Stimulated activated CD4-positive, alpha-beta T cell treated with anti-CD3 and anti-CD28 coated beads, Interleukin-15, amount 100 ng/mL, for 48 hours (primary cell): ENCODE measurements around the gene APBB1.

Source experiments
- DNase-seq, 2 donors: peaks; one replicate each; pipeline ENCODE4 v3.0.0-alpha.2; 2020; ENCODE audit warnings: low read depth in 2 of 2

The APBB1 gene

DNA sequence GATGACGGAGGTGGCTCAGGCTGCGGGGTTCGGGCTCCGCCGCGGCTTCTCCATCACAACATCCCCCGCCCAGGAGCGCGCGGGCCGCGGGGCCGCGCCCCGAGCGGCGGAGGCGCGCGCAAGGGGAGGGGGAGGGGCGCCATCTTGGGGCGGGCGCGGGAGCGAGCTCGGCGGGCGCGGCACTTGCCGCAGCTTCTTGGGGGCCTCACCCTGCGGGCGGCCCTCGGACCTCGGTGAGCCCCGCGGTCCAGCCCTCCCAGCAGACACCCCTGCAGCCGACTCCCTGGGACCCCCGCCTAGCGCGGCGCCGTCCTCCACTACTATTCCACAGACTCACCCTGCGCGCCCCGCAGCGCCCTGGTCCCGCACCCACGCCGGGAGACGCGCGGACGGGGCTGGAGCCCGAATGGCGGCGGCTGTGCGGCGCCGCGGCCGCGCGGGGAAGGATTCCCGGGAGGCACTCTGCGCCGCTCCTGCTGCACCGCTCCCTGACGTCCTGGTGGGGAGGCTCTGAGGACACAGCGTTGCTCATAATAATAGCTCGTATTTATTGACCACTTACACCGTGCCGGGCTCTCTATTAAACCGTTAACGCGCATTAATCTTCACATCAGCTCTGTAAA lies at the start of gene APBB1:
Gene APBB1, minus strand, starts transcription at position 86 of the 623 bp plus-strand sequence. CDS start 7,747 bp downstream, outside the sequence.
- DNase-seq, result peak in 1 of 2 donors; percentile 71

DNA sequence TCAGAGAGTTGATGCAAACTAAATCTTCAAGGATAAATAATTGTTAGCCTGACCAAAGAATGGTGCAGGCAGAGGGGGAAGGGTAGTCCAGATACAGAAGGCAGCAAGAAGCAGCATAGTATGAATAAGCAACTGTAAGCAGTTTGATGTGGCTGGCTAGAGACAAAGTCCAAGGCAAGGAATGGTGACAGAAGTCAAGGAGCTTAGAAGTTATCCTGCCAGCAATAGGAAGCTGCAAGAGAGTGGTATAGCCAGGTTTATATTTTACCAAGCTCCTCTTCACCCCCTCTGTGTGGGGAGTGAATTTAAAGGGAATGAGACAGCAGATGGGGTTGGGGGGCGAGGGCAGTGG lies 40.2 kb upstream of the APBB1 start:
- no peak for DNase-seq

DNA sequence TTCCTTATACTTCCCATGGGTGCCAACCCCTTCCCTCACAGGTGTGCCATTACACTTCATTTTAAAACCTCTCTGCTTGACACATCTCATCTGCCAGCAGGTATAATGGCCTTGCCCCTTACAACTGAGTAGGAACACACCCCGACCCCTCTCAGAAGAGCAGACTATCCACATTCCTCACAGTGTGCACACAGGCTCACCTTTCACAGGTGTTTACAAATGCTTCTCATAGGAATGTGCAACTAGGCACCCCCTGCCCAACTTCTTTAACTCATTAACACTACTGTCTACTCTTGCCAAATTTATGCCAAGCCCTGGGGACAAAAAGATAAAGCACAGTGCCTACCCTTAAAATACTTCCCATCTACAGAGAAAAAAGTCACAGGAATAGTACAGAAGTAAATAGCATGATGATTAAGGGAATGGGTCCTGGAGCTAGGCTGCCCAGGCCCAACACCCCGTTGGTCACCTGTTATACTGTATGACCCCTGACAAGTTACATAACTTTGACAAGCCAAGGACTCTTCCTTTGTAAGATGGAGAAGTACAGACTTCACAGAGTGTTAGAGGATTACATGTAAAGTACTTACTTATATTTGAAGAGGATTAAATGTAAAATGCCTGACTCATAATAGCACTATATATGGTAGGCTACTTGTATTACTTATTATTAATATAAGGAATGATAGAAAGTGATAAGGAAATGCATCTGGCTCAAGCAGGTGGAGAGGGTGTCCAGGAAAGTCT lies 39.6 kb upstream of the APBB1 start:
- DNase-seq, result no peak

DNA sequence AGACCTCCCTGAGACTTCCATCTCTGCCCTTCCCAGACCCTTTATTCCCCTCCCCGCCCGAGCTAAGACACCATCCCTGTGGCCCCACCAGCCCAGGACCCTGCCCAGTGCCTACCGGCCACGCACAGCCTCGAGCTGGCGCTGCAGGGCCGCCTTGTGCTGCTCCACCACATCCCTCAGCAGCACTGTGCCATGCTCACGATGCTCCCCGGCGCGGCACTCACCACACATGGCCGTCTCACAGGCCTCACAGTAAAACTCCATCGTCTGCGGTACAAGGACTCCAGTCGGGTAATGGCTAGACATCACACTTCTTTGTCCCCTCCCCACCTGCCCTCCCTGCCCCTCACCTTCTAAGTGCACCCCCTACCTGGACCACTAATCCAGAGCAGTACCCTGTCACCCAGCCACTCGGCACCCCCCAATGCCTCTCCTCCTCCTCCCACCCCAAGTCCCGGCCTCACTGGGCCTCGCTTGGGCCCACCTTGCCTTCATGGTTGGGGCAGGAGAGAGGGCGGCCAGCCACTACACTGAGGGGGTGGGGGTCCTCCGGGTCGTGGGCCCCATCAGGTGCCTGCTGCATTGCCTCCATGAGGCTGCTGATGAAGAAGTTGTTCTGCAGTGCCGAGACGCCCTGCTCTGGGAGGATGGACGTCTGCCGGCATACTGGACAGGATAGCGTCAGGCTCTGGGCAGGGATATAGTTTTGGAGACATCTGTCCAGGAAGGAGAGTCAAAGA lies 38.9 kb upstream of the APBB1 start:
- DNase-seq, result no peak

DNA sequence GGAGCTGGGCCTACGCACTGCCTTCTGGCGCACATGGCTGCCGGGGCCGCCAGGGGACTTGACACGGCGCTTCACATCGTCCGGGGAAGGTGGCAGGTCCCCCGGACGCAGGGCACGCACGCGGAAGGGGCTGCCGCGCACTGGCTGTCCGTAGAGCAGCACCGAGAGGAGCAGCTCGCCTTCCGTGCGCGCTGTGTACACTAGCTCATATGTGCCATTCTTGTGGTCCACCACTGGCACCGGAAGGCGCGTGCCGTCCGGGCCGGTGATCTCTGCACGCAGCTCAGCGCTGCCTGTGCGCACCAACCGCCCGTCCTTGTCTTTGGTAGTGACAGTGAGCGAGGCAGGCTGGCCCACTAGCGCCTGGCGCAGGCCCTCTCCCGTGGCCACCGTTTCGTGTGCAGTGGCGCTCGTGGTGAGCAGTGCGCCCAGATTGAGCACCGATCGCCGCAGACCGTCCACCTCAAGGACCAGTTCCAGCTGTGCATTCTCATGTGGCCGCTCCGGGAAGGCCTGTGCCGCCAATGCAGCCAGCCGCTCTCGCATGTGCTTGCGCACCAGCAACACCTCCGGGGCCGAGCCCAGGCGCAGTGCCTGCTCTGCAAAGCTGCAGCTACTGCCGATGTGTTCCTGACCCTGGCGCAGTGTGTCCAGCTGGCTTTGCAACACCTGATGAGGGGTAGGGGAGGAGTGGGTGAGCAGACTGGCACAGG lies 37.6 kb upstream of the APBB1 start:
- DNase-seq, result no peak

DNA sequence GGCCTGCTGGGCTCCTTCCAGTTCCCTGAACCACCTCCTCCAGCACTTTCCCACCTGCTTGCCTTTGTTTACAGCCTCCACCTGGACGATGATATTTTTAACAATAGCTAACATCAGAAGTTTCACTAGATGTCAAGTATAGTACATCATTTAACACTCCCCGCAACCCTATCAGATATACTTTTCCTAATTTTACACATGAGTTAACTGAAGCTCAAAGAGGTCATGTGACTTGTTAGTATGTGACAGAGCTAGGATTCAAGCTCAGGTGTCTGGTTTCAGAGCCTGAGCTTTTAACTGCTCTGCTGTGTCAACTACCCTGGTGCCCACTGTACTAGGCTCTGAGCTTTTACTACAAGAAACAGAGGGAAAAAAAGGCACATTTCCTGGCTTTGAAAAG lies 36.2 kb upstream of the APBB1 start:
- DNase-seq, result no peak

DNA sequence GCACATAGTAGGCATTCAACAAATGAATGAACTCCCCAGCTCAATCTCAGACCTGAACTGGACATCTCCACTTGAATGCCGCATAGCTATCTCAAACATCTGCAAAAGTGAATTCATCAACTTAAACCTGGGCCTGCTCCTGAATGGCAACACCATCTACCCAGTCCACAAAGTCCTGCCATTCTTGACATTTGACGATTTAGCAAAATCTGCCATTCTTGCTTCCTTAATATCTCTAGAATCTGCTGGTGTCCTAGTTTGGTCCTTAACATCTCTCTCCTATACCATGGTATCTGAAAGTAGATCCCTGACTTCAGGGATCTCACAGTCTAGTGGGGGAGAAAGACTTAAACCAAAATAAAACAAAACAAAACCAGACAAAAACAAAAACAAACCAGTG lies 34.3 kb upstream of the APBB1 start:
- DNase-seq, result no peak

DNA sequence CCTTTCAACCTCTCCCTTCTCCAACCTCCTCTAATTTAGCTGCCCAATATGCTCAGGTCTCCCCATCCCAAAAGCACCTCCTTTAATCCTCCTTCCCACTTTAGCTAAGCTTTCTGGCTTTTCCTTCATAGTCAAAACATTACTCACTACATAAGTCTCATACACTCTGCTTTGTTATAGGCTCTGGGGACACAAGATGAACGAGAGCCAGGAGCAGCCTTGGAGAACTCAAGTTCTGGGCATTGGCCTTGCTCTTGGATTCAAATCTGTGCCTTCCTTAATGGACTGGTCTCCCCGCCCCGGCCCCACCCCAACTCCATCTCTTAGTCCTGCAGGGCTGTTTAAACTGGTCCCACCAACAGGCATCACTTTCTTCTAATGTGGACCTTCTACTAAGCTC lies 33.3 kb upstream of the APBB1 start:
- DNase-seq, result no peak

DNA sequence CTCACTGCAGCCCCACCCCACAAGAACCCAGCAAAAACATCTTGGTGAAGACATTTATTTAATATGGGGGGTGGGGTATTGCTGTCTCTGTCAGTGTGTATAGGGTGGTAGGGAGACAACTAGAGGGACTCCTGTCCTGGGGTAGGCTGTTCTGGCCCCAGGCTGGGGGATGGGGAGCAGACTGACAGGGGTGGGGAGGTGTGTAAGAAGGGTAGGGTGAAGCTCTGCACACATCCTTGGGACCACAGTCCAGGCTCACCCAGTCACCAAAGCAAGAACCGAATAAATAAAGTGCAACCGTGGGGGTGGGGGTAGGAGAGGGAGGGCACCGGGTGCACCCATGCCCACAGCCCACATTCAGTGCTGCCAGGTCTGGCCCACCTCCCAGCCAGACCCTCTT lies 29.7 kb upstream of the APBB1 start:
- DNase-seq, result no peak

DNA sequence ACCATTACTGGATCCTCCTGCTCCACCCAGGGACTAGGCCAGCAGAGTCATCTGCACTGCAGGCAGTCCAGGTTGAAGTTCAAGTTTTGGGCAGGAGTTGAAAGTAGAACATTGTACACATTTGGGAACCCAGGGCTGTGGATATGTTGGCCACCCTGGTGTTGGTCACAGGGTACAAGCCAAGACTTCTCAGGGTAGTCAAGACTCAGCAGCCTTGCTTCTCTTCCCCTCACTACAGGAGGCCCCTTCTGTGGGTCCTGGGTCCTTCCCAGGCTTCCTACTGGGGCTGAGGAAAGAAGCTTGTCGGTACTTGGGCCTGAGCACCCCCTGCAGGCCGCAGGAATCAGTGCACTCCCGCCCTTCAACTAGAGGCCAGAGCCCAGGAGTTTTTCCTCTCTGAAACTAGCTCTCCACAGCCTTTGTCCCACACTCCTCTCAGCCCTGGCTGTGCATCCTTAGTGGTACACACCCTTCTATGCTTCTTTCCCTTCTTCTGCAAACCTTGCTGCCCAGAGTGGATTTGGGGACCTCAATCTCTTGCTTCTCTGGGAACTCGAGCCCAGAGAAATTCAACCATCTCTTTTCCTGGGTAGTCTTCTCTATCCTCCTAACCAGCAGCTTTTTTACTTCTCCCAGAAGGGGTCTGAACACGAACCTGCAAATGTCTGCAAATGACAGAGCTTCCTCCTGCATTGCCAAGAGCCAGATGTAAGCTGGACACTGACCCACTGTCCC lies 24.5 kb upstream of the APBB1 start:
- DNase-seq, result peak; percentile 27 to 35

DNA sequence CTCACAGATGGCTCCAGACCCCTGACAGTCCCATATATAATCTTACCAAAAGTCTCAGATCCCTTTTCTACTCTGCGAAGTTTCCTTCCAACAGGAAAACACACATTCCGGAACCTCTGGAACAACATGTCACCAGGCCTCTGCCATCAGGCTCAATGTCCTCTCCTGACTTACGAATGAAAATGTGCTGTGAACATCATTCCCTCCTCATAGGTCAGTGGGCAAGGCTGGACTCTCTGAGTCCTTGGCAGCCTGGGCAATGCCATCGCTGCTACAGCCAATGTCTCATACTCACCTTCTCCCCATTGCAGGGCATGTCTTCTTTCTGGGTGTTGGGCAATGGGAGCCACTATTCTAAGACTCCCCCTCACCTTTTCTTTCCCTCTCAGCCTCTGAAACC lies 23.5 kb upstream of the APBB1 start:
- no peak for DNase-seq

DNA sequence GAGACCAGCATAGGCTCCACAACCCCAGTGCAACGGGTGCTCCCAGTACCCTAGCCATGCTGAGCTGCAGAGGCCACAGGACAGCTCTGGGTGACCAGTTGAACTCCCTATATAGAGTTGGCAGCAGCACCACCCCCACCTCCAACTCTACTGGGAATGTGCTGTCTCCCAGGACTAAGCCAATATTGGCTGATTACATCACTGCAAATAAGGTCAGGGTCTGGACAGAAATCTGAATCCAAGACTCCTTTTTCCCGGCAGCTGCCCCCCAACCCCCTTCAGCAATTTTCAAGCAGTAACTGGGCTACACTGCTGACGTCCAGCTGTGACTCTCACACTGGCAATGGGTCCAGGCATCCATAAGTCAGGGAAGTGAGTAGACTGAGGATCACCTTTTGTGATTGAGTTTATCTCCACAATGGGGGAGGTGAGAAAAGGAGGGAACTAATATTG lies 22.0 kb upstream of the APBB1 start, which contains the start of gene HPX:
Gene HPX, minus strand, starts transcription at position 82 of the 453 bp plus-strand sequence. Its CDS starts 24 bp downstream, at position 58.
- no peak for DNase-seq

DNA sequence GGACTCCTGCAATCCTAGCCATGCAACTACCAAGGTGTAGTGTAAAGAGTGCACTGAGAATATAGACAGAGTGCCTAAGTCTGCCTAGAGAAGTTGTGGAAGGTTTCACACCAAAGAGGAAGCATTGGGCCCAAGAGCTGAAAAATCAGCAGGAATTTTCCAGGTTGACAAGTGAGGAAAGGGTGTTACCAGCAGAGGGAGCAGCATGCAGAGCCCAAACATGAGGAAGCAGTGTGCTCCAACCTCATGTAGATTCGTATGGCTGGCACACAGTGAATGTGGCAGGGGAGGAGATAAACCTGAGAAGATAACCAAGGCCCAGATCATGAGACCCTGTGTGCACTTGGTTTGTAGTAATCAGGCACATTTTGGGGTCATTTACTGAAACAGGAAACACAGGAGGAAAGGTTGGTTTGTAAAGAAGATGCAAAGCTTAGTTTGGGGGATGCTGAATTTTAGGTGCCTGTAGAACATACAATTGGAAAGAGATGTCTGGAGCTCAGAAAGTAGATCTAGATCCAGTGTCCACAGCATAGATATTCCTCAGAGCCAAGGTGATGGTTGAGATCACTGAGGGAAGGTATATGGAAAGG lies 20.2 kb upstream of the APBB1 start:
- no peak for DNase-seq

DNA sequence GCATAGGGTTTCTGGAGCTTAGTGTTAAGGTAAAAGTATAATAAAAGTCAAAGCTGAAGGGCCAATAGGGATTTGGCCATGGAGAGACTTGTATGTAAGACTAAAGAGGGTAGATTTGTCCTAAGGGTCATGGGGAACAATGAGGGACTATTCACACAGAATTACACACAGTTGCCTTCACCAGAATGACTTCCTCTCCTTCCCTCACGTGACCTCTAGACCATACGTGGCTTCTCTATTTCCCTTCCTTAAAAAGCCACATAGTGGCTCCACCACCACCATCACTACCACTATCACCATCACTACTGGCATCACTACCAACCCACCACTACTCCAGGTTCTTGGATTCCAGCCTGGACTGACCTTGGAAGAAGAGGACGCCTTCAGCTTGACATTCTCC lies 19.1 kb upstream of the APBB1 start:
- DNase-seq, result no peak

DNA sequence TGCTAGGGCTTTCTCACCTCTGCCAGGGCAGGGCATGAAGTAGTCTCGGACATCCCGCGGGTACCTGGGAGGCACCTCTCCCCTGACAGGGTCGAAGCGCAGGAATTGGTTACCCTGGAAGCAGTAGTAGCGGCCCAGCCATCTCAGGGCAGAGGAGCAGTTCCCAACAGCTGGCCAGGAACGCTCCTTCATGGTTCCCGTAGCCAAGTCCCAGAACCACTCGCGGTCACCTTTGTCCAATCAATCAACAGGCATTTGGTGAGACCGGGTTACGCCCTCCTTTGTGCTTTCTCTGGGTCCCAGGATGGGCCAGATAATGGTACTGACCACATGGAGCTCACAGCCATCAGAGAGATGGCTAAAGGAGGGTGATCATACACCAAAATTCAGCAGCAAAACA lies 18.5 kb upstream of the APBB1 start:
- no peak for DNase-seq

DNA sequence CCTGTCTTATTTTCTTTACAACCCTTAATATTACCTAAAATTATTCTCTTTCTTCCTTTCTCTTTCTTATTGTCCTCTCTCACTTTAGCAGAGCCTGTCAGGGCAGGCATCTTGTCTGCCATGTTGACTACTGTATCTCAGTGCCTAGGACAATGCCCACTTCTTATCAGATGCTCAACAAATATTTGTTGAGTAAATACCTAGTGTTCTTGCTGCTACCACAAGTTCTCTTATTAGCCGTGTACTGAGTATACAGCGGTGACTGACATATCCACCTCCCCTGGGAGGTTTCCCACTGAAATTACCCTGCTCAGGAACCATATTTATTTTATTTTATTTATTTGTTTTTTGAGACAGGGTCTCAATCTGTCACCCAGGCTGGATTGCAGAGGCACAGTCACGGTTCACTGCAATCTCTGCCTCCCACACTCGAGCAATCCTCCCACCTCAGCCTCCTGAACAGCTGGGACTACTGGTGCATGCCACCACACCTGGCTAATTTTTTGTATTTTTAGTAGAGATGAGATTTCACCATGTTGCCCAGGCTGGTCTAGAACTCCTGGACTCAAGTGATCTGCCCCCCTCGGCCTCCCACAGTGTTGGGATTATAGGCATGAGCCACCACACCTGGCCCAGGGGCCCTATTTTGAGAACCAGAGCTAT lies 15.2 kb upstream of the APBB1 start:
- DNase-seq, result no peak

DNA sequence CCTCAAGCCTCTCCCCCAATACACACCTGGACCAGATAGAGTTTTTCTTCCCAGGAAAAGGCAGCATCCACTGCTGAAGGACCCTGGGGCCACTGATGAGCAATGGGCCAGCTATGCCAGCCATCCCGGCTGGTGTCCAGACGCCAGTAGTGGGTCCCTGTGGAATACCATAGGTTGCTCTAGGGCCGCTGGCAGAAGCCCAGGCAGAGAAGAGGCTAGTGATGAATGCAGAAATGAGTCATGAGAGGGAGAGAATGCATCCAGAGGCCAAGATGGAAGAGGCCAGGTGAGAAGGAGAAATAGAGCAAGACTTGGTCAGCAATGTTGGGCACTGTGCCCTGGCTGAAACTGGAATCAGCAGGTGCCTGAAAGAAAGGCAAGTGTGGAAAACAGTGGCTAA lies 13.0 kb upstream of the APBB1 start:
- DNase-seq, result no peak

DNA sequence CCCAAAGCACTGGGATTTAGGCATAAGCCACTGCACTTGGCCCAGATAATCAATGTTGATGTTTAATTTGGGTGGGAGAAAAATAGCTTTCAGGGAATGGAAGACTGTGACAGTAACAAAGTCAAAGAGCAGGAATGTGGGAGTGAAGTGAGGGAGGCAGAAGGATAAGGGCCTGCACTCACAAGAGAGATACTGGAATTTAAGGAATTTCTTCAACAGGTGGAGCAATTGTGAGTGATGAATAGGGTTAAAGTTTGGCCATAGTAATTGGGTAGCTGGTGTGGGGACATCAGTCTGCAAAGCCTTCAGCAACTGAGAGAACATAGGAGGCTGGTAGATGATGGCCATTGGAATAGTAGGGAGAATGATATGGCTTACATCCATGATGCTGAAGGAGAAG lies 8.6 kb upstream of the APBB1 start:
- no peak for DNase-seq

DNA sequence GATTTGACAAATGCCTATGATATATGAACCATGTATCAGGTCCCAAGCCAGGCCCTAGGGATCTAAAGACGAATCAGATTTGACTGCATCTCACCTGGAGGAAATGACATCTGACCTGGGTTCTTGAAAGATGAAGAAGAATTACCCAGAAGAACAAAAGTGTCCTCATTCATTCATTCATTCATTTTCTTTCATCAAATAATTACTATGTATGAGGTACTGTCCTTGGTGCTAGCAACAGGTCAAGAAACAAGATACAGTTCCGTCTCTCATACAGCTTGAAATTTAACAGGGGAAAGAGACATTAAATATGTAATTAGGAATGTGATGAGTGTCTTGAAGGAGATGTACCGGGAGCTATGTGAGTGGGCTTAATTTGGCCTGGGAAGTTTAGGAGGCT lies 1.8 kb upstream of the APBB1 start:
- DNase-seq, result no peak

DNA sequence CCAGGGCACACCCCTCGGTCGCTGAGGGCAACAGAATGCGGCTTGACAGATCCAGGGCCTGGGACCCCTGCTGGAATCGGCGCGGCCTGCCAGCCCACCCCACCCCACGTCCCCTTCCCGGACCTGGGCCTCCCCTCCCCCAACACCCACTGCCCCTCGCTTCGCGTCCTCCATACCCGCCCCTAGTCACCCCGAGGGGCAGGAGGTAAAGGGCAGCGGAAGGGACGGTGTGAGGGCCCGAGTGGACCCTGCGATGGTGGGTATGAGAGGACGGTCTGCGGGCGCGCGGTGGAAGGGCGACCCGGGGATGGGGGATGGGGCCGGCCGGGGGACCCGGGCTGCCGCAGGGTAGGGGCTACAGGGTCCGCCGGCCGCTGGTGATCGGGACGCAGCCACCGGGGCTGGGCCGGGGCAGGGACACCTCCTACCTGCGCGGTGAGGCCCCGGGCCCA lies 311 bp downstream of the APBB1 start:
- DNase-seq, result no peak
